Measurements from ENCODE around the gene MAEA. TPM values are rescaled to one million over a fixed set of nuclear protein-coding genes. Genes with fewer than 3 reads are reported as not detected.

MAEA gene
- total and polyA plus RNA-seq, 10 of the 15 experiments (the other 5 are each of a cell fraction or from before 2014, with no cell fraction given): 3.6 to 67.1 (median 54.6) TPM

DNA sequence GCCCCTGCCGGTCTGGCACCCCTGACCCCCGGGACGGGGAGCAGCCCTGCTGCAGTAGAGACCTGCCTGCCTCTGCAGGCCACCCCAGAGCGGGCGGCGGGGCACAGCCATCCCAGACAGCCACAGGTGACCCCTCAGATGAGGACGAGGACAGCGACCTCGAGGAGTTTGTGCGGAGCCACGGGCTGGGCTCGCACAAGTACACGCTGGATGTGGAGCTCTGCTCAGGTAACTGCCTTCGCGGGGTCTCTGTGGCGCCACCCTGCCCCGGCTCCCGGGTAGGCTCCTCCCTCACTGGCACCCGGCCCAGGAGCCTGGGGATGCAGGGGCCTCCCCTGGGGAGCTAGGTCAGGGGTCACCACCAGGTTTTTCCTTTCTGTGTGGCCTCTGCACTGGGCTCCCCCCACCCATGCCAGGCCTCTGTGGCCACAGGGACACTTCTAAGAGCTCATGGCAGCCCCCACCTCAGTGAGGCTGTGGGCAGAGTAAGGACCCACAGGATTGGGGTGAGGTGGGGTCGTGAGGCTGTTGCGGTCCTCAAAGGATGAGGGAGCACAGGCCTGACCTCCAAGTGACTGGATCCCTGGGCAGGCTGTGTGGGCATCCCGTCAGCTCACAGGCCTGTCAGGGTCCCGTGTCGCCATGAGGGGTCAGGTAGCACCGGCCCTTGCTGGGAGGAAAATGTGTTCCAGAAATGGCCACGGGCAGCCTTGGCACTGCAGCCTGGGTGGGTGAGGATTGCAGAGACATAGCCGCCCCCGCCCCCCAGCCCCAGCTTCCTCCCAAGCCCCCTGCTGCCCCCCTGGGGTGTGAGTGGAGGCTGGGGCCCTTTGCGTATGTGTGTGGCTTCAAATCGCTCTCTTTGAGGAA lies 63.7 kb downstream of the MAEA start:
- Histone ChIP-seq H3K9ac (ENCODE audit: control insufficient read depth, insufficient read depth, low read length) (no peak overlapping the region), H3K4me2 (ENCODE audit: control insufficient read depth, insufficient read depth) (no peak overlapping the region), H3K4me1 (ENCODE audit: control insufficient read depth, insufficient read depth, low read length) (peaks cover 3% of the 10 kb centered on the region), H3K9me3 (replicated peaks; ENCODE audit: control insufficient read depth, insufficient read depth, low read length) (no peaks in the 10 kb centered on the region), H3K27me3 (replicated peaks in 1 of 2; ENCODE audit: control insufficient read depth in 2 of 2, insufficient read depth in 2 of 2, low read length in 1 of 2) (no peaks in the 10 kb centered on the region), H3K36me3 (ENCODE audit: control insufficient read depth in 2 of 2, insufficient read depth in 2 of 2, low read length in 1 of 2) (peaks cover 0 to 3% of the 10 kb centered on the region in 2 experiments; a peak in 2 of 4 replicates), H3K79me2 (ENCODE audit: control insufficient read depth, insufficient read depth, low read length) (no peaks in the 10 kb centered on the region; the same call in 1 of the 2 replicates), H3K4me3 (no peak overlapping the region), H2AFZ (ENCODE audit: control insufficient read depth, low read depth, low read length) (no peak overlapping the region), H3K27ac (ENCODE audit: control insufficient read depth, insufficient read depth) (no peak overlapping the region), H4K20me1 (ENCODE audit: control insufficient read depth, insufficient read depth) (no peaks in the 10 kb centered on the region)
- ChIA-PET RAD21 (ENCODE audit: unreplicated experiment) (interaction anchor here (0.8 kb wide), 1 partner anchor 216 kb away, joined by 3 read pairs; no protein-coding TSS in a partner anchor), SMC1A (ENCODE audit: uncharacterized antibody, unreplicated experiment) (interaction anchor here (1.0 to 1.7 kb wide), 3 partner anchors 67 to 237 kb away, joined by 3 to 4 read pairs (median 4); no protein-coding TSS in a partner anchor), POLR2A (no interaction called here), CTCF (interaction anchor here (1.0 to 2.0 kb wide), 3 partner anchors 106 to 226 kb away, joined by 3 to 17 read pairs (median 4); no protein-coding TSS in a partner anchor)
- WGBS (ENCODE audit: insufficient coverage, insufficient replicate concordance, low lambda C conversion rate, missing lambda C conversion rate): 87% methylated on average over 28 of the region's 30 CpGs
- no peak for TF ChIP-seq YY1 (IDR thresholded peaks at IDR 0.05; ENCODE audit: low read depth, low read length)
- TF ChIP-seq POLR2A (IDR thresholded peaks at IDR 0.05; ENCODE audit: low read depth, low read length): 0 out of 2 replicates have a peak, but pooled peaks have one; percentile 17
- ATAC-seq: no peak
- intact Hi-C loops (cut with micrococcal nuclease; ENCODE audit: unreplicated experiment): no loop called here
- no peak for FAIRE-seq
- BruUV-seq (replicated peaks): no TSS peak
- in situ Hi-C loops (cut with MboI): loop anchor here (5.0 kb wide), 3 partner anchors 101 to 346 kb away; no protein-coding TSS in a partner anchor
- DNase-seq (ENCODE audit: low read depth, low spot score): no peak

DNA sequence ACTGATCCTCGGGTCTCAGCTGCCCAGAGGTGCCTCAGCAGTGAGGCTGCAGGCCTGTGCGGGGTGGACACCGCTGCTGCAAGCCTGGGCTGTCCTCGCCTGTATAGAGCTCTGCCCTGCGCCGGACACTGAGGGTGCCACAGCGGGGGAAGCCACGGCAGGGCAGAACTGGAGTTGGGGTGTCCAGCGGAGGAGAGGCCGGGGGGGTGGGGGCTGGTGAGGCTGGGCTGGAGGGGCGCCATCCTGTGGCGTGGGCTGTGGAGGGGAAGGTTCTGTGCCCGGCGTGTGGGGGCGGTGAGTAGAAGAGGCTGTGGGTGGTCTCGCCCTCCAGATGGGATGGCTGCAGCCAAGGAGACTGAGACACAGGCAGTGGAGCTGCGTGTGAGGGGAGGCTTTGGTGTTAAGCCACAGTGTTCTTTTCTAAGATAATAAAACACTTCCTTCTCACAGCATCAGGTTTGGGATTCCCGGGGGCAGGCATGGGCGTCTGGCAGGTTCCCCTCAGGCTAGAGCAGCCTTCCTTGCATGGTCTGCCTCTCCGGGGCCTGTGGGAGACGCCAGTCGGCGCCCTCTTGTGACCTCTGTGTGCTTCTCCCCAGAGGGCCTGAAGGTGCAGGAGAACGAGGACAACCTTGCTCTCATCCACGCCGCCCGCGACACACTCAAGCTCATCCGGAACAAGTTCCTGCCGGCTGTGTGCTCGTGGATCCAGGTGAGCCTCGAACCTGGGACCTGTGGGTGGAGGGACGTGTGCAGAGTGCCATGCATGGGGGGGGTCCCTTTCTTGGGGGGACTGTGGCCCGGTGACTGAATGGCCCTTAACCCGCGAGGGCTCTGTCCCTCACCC lies 64.7 kb downstream of the MAEA start:
- no peaks in the 10 kb centered on the region for H4K20me1 ChIP-seq (ENCODE audit: control insufficient read depth, insufficient read depth)
- no peak overlapping the region for H3K9ac ChIP-seq (ENCODE audit: control insufficient read depth, insufficient read depth, low read length)
- H3K4me2 ChIP-seq (ENCODE audit: control insufficient read depth, insufficient read depth): no peak overlapping the region
- intact Hi-C loops (cut with micrococcal nuclease; ENCODE audit: unreplicated experiment): no loop called here
- ChIA-PET SMC1A (ENCODE audit: uncharacterized antibody, unreplicated experiment) (interaction anchor here (1.7 kb wide), 1 partner anchor 223 kb away, joined by 6 read pairs; no protein-coding TSS in a partner anchor), RAD21 (ENCODE audit: unreplicated experiment) (no interaction called here), POLR2A (no interaction called here), CTCF (interaction anchor here (0.6 to 1.1 kb wide), 2 partner anchors 222 to 223 kb away, joined by 3 to 5 read pairs; no protein-coding TSS in a partner anchor)
- ATAC-seq (no peak), DNase-seq (ENCODE audit: low read depth, low spot score) (no peak), FAIRE-seq (no peak)
- H3K27me3 ChIP-seq (replicated peaks in 1 of 2; ENCODE audit: control insufficient read depth in 2 of 2, insufficient read depth in 2 of 2, low read length in 1 of 2): no peaks in the 10 kb centered on the region
- no peaks in the 10 kb centered on the region; the same call in 1 of the 2 replicates for H3K79me2 ChIP-seq (ENCODE audit: control insufficient read depth, insufficient read depth, low read length)
- H3K9me3 ChIP-seq (replicated peaks; ENCODE audit: control insufficient read depth, insufficient read depth, low read length): no peaks in the 10 kb centered on the region
- 94% methylated on average over 35 of the region's 36 CpGs for WGBS (ENCODE audit: insufficient coverage, insufficient replicate concordance, low lambda C conversion rate, missing lambda C conversion rate)
- H3K4me1 ChIP-seq (ENCODE audit: control insufficient read depth, insufficient read depth, low read length): peaks cover 2% of the 10 kb centered on the region; the same call in 1 of the 2 replicates
- H3K4me3 ChIP-seq: no peak overlapping the region
- H3K27ac ChIP-seq (ENCODE audit: control insufficient read depth, insufficient read depth): no peak overlapping the region
- peaks cover 0 to 3% of the 10 kb centered on the region in 2 experiments; a peak in 3 of 4 replicates for H3K36me3 ChIP-seq (ENCODE audit: control insufficient read depth in 2 of 2, insufficient read depth in 2 of 2, low read length in 1 of 2)
- H2AFZ ChIP-seq (ENCODE audit: control insufficient read depth, low read depth, low read length): no peak overlapping the region
- BruUV-seq (replicated peaks): no TSS peak
- in situ Hi-C loops (cut with MboI): loop anchor here (5.0 kb wide), 3 partner anchors 102 to 347 kb away; no protein-coding TSS in a partner anchor
- no peak for TF ChIP-seq ZNF384 (IDR thresholded peaks at IDR 0.05; ENCODE audit: borderline replicate concordance, low read depth, low read length)
- TF ChIP-seq CHD4 (IDR thresholded peaks at IDR 0.05): no peak
- TF ChIP-seq FOS (IDR thresholded peaks at IDR 0.05; ENCODE audit: borderline replicate concordance, extremely low read depth, insufficient read length): no peak
- no peak for TF ChIP-seq MYB (IDR thresholded peaks at IDR 0.05; ENCODE audit: borderline replicate concordance, low read depth, low read length)
- TF ChIP-seq ZNF24 (IDR thresholded peaks at IDR 0.05): no peak
- no peak for TF ChIP-seq SIX5 (IDR thresholded peaks at IDR 0.05; ENCODE audit: low read depth, low read length, severe bottlenecking)
- no peak for TF ChIP-seq ZNF622 (IDR thresholded peaks at IDR 0.05)
- TF ChIP-seq SMARCA5 (IDR thresholded peaks at IDR 0.05): no peak
- TF ChIP-seq HDAC2 (IDR thresholded peaks at IDR 0.05): no peak
- no peak for TF ChIP-seq NR2C2 (IDR thresholded peaks at IDR 0.05; ENCODE audit: borderline replicate concordance, control insufficient read depth, insufficient read length, low read depth)
- TF ChIP-seq KLF5 (IDR thresholded peaks at IDR 0.05; ENCODE audit: partially characterized antibody): no peak
- TF ChIP-seq, protein P1, sequence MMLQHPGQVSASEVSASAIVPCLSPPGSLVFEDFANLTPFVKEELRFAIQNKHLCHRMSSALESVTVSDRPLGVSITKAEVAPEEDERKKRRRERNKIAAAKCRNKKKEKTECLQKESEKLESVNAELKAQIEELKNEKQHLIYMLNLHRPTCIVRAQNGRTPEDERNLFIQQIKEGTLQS (IDR thresholded peaks at IDR 0.05; ENCODE audit: borderline replicate concordance, extremely low read depth, low read depth, low read length): no peak
- TF ChIP-seq CEBPB (IDR thresholded peaks at IDR 0.05; ENCODE audit: borderline replicate concordance in 1 of 2, low read depth in 2 of 2, low read length in 2 of 2): no peak
- TF ChIP-seq NR2F1 (conservative IDR thresholded peaks at IDR 0.05): no peak

All from GM12878 (cell line).